ENCODE data around the gene ISOC2.
"Not testable (repeated sequence)": the region's sequence is repeated elsewhere in the genome, so short reads cannot be mapped to it uniquely, and the experiment has no call there.

The ISOC2 gene, protein sequence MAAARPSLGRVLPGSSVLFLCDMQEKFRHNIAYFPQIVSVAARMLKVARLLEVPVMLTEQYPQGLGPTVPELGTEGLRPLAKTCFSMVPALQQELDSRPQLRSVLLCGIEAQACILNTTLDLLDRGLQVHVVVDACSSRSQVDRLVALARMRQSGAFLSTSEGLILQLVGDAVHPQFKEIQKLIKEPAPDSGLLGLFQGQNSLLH

DNA sequence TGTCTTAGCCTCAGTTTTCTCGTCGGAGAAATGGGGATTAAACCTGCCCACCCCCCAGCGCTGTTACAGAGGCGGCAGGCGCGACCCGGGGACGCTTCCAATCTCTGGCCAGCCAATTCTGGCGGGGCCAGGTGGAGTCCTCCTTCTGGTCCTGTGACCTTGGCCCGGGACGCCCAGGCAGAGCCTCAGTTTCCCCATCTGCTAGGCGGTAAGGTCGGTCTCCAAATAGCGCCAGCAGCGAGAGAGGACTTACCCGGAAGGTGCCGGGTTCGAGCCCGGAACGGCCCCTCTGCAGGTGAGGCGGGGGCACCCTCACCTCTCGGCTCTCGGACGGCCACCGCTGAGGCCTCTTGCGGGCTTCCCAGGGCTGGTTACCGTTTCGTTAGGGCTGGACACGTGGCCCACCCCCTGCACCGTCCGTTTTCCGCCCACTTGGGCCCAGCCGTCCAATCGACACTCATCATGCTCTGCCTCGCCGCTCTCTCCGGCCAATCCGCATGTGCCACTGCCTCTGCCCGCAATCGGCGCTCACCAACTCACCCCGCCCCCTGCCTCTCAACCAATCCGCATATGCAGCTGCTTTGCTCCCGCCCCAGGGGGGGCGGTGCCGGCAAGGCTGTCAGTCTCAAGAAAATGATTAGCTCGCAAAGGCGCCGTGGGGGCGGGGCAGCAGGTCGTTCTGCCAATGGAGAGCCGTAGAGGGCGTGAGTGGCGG, at the start of gene ISOC2:
TSS of gene ISOC2 (minus strand) at position 384 of the 715 bp plus-strand sequence. CDS start 5,156 bp downstream, outside the sequence.
- peak; percentile 97 for DNase-seq

DNA sequence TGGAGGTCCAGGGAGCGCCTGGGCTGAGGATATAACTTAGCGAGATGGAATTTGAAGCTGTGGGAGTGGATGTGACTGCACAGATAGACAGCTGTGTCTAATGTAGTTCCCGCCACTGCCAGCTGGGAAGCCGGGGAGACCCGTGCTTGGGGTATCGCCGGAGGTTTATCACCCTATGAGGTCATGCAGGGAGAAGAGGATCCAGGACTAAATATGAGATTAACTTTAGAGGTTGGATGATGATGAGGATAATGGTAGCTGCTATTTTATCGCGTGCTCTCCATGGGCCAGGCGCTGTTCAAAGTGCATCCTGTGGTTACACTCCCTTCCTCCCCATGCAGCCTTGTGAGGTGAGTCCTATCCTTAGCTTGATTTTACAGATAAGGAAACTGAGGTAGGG, 46.7 kb upstream of the ISOC2 start:
- DNase-seq = no peak

DNA sequence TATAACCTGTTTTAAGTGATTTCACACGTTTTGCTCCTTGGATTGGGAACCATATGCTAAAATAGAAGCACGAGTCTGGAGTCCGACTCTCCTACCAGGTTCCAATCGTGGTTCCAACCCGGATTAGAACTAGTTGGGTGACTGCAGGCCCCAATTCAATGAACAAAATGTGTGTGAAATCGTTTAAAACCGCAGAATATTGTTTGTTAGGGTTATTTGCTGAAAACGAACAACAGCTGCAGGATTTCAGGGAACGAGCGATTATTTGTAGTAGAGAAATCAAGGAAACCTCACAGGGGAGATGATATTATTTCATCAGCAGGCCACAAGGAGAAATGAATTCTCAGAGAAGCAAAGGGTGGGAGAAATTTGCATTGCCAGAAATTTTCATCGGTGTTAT, 43.5 kb upstream of the ISOC2 start:
- DNase-seq = no peak

DNA sequence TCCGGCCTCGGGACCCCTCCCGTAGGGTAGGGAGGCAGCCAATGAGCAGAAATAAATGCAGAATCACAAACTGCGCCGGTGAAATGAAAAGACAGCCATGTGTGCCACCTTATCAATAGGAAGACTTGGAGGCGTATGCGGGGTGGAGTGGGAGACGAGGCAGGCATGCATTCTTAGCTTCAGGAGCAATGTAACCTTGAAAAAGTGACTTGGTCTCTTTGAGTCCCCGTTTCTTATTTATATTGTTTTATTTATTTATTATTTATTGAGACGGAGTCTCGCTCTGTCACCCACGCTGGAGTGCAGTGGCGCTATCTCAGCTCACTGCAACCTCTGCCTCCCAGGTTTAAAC, 42.8 kb upstream of the ISOC2 start:
- DNase-seq = no peak

DNA sequence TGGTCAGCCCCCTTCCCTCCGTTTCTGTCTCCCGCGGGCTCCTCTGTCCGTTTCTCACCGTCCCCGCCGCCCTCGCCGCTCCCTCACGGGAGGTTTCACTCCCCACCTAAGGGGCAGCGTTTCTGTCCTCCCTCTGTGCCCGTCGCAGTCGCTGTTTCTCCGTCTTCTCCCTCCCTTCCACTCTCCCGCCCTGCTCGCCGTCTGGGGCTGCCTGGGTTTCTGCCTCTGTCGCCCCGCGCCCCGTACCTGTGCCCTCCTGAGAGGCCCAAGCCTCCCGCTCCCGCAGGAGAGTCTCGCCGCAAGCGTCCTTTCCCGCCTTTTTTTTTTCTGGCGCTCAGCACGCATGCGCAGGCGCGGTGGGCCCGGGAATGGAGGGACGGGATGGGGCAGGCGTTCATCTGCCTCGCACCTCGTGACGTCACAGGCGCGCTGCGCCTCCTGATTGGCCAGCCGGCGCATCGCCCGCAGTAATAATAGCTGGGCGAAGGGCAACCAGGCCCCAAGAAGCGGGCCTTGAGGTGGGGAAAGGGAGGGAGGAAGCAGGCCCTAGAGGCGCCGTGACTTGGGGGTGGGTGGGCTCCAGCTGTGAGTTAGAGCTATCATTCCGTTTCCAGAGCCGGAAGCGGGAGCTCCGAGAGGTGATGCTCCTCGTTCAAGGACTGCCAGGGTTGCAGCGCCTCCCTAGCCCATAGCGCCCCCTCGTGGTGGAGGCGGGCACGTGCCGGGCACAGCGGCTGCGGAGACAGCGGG, 42.2 kb upstream of the ISOC2 start:
- DNase-seq = peak; percentile 88

DNA sequence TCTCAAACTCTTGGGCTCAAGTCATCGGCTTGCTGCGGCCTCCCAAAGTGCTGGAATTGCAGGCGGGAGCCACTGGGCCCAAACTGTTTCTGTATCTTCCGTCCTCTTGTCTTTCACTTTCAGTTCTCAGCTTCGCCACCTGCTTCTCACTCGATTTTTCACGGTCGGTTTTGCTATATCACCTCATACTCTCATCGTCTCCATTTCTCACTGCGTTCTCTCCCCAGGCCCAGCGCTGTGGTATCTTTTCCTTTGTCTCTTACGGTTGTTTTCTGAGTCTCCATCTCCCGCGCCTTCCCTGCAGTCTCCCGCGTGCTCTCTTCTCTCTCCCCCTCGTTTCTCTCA, 41.7 kb upstream of the ISOC2 start:
- no peak for DNase-seq

DNA sequence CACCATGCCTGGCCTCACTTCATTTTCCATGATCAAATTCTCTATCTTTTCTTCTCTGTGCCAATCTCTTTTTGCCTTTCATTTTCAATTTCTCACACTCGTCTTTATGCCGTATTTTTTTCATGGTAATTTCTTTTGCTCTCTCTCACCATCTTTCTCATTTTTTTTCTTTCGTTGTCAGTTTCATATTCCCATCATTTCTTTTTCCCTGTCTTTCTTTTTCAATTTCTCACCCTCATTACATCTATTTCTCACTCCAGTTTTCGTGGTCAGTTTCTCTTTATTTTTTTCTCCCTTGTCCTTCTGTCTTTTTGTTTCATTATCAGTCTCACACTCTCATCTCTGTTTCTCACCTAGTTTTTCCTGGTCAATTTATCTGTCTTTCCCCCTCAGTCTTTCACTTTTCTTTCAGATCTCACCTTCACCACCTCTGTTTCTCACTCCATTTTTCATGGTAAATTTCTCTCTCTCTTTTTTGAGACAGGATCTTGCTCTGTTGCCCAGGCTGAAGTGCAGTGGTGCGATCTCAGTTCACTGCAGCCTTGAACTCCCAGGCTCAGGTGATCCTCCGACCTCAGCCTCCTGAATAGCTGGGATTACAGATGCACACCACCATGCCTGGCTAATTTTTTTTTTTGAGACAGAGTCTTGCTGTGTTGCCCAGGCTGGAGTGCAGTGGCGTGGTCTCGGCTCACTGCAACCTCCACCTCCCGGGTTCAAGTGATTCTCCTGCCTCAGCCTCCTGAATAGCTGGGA, 40.9 kb upstream of the ISOC2 start:
- no peak for DNase-seq

DNA sequence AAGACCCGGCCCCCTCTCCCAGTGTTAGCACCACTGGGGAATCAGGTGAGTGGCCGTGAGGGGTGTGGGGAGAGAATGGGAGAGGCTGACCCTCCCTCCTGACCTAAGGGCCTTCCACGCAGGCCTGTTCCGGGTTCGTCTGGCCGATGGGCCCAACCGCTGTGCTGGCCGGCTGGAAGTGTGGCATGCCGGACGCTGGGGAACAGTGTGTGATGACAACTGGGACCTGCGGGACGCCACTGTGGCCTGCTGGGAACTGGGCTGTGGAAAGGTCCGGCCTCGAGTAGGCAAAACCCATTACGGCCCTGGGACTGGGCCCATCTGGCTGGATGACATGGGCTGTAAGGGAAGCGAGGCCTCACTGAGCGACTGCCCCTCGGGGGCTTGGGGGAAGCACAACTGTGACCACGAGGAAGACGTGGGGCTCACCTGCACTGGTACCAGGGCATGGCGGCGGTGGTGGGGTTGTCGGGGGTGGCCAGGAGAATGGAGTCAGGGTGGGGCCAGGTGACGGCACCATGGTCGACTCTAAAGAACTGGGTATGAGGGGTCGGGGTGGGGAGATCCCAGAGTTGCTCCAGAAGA, 39.0 kb upstream of the ISOC2 start:
- DNase-seq = no peak

DNA sequence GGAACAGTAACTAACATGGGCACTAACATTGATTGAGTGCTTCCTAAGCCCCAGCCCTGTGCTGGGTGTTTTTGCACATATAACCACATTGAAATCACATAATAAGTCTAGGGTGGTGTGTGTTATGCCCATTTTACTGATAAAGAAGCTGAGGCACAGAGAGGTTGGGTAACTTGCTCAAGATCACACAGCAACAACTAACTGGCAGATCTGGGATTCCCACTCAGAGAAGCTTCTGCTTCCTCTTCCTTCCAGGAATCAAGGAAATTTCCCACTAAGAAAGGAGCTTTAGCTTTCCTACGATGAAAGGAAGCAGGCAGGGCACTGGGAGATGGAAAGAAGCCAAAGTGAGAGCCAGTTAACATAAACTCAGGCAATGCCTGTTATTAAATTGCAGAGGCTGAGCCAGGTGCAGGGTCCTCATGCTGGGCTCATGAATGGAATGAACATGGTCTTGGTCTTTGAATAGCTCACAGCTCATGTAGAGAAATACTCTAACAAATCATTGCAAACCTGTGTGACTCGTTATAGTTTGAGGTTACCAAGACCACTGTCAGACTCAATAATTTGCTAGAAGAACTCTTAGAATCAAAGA, 36.9 kb upstream of the ISOC2 start:
- no peak for DNase-seq

DNA sequence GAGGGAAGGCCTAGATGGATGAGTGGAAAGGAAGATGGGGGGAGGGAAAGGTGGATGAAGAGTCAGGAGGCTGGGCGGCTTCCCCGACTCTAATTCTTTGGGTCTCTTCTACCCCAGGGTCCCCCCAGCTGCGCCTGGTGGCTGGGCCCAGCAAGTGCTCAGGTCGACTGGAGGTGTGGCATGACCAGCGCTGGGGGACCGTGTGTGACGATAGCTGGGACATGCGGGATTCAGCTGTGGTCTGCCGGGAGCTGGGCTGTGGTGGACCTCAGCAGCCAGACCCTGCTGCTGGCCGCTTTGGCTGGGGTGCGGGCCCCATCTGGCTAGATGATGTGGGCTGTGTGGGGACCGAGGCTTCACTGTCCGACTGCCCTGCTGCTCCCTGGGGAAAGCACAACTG, 36.3 kb upstream of the ISOC2 start:
- DNase-seq = no peak

DNA sequence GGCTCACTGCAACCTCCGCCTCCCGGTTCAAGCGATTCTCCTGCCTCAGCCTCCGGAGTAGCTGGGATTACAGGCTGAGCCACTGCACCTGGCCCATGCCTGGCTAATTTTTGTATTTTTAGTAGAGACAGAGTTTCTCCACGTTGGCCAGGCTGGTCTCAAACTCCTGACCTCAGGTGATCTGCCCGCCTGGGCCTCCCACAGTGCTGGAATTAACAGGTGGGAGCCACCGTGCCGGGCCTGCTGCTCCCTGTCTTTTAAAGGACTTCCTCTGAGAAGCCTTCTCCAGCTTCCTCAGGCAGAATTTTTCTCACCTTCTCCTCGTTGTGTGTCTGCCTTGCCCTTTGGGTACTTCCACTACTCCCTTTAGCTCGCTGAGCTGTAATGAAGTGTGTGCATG, 35.4 kb upstream of the ISOC2 start:
- not testable (repeated sequence) for DNase-seq

DNA sequence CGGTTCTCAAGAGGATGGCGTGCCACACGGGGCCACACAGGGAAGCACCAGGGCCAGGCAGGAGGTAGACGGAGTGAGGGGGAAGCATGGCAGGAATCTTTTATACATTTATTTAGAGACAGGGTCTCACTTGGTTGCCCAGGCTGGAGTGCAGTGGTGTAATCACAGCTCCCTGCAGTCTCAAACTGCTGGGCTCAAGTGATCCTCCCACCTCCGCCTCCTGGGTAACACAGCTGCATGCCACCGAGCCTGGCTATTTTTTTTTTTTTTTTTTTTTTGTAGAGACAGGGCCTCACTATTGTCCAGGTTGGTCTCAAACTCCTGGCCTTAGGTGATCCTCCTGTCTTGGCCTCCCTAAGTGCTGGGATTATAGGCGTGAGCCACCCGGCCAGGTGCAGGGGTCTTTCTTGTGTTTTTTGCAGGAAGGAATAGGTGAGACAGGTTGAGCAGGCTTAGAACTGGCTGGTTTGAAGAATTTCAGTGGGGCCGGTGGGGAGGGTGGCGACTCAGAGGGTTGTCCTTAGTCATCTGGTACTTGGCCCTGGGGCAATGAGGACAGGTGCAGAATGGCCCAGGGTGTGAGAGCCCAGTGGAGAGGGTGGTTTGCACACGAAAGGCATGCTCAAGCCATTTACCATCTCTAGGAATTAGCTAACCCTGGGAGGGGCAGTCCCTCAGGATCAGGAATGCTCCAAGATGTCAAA, 34.4 kb upstream of the ISOC2 start:
- DNase-seq = no peak

DNA sequence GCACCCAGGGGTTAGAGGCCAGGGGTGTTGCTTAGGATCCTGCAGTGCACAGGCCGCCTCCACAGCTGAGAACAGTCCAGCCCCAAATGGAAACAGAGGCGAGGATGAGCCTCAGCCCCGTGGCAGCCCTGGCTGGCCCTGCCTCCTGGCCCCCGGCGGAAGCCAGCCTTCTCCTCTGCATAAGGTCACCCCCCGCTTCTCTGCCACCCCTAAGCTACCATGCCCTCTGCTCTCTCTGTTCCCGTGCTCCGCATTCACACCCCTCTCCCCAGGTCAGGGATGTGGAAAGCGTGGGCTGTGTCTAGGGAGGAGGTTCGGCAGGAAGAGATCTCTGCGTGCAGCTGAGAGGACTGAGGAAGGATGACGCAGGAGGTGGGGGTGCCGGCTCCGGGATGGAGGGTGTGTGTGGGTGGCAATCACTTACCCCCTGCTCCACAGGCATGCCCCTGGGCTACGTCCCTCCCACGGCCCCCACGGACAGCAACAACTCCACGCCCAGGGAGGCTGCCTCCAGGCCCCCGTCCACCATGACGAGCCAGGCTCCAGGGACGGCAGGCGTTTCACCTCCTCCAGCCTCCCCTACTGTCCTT, 32.8 kb upstream of the ISOC2 start:
- DNase-seq = no peak

DNA sequence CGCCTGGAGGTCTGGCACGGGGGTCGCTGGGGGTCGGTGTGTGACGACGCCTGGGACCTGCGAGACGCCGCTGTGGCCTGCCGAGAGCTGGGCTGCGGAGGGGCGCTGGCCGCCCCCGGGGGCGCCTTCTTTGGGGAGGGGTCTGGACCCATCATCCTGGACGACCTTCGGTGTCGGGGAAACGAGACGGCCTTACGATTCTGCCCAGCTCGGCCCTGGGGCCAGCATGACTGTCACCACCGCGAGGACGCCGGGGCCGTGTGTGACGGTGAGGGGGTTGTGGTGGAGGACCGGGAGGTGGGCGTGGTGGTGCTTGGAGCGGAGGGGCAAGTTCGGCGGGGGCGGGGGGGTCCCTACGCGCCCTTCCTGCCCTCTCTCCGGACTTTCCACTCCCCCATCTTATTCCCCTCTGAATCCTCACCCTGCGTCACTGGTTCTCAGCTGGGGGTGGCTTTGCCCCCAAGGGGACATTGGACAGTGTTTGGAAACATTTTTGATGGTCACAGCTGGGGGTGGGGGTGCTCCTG, 32.3 kb upstream of the ISOC2 start:
- no peak for DNase-seq

DNA sequence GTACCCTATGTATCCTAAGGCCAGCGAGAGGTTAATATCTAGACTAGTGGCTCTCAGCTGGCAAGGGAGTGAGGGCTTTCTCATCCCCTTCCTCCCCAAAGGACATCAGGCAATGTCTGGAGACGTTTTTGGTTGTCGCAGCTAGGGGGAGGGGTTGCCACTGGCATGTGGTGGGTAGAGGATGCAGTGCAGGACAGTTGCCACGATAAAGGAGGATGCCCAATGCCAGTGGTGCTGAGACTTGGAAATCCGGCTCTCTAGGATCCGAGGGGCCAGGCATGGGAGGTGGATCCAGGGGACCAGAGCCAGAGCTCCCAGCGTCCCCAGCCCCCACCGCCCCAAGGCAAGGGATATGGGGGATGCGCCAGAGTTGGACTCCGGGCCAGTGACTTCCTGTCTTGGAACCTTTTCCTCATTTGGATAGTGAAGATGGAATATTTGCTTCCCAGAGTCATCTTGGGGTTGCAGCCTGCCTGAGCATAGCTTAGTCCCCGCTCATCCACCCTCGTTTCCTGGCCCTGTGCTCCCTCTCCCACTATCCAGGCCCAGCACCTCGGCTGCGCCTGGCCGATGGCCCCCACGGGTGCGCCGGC, 31.7 kb upstream of the ISOC2 start:
- DNase-seq = no peak

DNA sequence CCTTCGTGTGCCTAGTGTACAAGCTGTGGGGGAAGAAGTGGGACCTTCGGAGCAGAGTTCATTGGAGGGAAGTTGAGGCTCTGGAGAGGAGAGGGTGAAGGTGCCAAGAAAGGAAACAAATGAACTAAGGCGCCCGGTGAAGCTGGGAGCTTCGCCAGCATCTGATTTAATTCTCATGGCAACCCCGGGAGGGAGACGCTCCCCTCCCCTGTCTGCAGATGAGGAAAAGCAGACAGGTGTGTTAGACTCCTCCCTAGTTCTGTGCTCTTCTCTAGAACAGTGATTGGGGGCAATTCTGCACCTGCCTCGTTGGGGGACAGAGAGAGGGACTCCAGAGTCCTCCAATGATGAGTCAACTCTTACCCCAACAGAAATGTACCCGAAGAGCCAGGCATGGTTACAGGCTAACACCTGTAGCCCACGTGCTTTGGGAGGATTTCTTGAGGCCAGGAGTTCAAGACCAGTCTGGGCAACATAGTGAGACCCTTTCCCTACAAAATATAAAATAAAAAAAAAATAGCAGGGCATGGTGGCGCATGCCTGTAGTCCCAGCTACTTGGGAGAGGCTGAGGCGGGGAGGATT, 31.0 kb upstream of the ISOC2 start:
- DNase-seq = no peak

DNA sequence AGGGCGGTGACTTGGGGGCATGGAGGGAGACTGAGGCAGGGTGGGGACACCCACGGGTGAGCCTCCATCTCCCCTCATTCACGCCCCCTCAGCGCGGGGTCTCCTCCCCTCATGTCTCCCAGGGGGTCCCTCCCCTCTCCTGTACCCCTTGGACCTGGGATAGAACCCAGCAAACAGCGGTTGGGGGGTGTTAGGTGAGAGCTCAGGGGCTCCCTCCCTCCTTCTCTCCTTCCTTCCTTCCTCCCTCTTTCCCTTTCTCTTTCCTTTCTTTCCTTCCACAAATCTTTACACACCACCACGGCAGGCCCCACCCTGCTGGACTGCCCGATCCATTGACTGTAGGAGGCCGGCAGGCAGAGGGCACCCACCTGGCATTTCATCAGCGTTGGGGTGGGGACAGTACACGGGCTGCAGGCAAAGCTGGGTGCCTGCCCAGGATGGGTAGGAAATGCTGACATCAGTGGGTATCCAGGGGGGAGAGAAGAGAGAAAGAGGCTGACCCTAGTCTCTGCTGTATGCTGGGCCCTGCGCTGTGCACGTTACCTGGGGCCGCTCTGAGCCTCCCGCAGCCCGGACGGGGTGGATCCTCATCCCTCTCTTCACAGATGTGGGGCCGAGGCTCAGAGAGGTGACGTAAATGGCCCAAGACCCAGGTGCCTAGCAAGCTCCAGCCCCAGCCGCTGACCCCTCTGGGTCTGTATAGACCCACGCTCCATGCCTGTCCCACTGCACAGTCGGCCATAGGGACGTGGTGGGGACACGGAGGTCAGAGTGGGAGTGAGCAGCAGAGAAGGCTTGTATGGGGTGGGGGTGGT, 30.3 kb upstream of the ISOC2 start:
- DNase-seq = no peak

DNA sequence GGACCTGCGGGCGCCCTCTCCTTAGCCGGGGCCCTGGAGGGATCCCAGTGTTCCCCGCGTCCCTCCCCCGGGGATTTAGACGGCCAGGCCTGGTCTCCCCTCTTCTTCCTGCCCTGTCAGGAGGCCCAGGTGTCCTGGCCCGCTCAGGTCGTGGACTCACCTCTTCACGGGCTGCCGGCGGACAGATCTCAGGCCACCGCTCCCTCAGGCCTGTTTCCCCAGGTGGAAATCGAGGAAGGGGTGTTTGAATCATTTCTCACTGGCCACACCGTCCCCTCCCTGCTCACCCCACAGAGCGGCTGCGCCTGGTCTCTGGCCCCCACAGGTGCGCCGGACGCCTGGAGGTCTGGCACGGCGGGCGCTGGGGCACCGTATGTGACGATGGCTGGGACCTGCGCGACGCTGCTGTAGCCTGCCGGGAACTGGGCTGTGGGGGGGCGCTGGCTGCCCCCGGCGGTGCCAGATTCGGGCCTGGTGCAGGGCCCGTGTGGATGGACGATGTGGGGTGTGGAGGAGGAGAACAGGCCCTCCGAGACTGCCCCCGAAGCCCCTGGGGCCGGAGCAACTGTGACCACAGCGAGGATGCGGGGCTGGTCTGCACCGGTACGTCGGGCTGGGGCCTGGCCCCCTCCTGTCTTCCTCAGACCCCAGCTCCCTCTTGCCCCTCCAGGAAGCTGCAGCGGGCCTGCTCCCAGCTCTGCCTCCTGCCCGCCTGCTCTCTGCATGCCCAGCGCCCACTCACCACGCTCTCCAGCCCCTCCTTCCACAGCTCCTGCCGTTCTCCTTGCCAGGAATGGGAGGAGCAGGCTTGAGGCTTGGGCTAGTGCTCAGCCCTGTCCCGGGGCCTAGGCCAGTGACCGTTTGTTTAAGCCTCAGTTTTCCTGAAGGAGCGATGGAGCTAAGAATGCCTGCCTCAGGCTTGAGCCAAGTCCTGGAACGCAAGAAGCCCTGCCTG, 29.3 kb upstream of the ISOC2 start:
- DNase-seq = no peak
